Endothelial cell of umbilical vein (primary cell): ENCODE results near the gene FRK. TPM values are rescaled to one million over a fixed set of nuclear protein-coding genes. Genes with fewer than 3 reads are reported as not detected.

Experiments used
- BruUV-seq: library from RNA; stranded (reverse); fragments of 400-500 nt; replicated peaks from 2 replicates; lab custom pipeline; 2021; lab: Mats Ljungman, UMichigan
- CTCF ChIA-PET: fragments of 300-600, 350-600 bp; sonication (Branson Sonifier 250); formaldehyde crosslinking; loops from one replicate; lab custom pipeline; 2021; ENCODE audit warnings: antibody characterized with exemption, inconsistent platforms; lab: Charles Lee
- POLR2A ChIA-PET: fragments of 300-600, 350-600 bp; sonication (Branson Sonifier 250); formaldehyde crosslinking; loops from one replicate; lab custom pipeline; 2021; ENCODE audit warnings: antibody characterized with exemption, inconsistent platforms; lab: Charles Lee
- DNase-seq: peaks from one replicate; pipeline ENCODE4 v3.0.0-alpha.2; 2011; ENCODE audit warnings: low read depth, low spot score
- FAIRE-seq: peaks from 2 replicates; lab custom pipeline; 2011; peaks lifted over from hg19 to GRCh38; lab: Jason Lieb, UNC
- H2AFZ ChIP-seq: 2 replicates; pipeline ENCODE4 v1.6.0; 2012; ENCODE audit warnings: low read depth, low read length, control low read depth, inconsistent platforms
- H3K27ac ChIP-seq: 2 replicates; pipeline ENCODE4 v1.5.1; 2011; ENCODE audit warnings: low read depth, mild to moderate bottlenecking, control low read depth, low read length, moderate library complexity; ENCODE audit not compliant: insufficient read depth
- H3K27me3 ChIP-seq, 2 experiments: 2 replicates each; pipeline versions ENCODE4 v1.6.0 to v1.6.1; 2011; ENCODE audit warnings: low read length in 2 of 2, mixed read lengths in 1 of 2; ENCODE audit not compliant: control insufficient read depth in 2 of 2, insufficient read depth in 2 of 2
- H3K36me3 ChIP-seq, 2 experiments: 2 replicates in 1 of 2; 3 replicates in 1 of 2; pipeline ENCODE4 v1.5.1; 2011; ENCODE audit warnings: low read length in 2 of 2, mild to moderate bottlenecking in 1 of 2, moderate library complexity in 1 of 2; ENCODE audit not compliant: control insufficient read depth in 2 of 2, insufficient read depth in 2 of 2; ENCODE audit errors: extremely low read depth in 1 of 2
- H3K4me1 ChIP-seq: 3 replicates; pipeline ENCODE4 v1.5.1; 2011; ENCODE audit warnings: mild to moderate bottlenecking, low read length; ENCODE audit not compliant: control insufficient read depth, insufficient read depth; ENCODE audit errors: extremely low read depth
- H3K4me2 ChIP-seq: 2 replicates; pipeline ENCODE4 v1.6.1; 2011; ENCODE audit warnings: low read length, control low read depth, mixed read lengths; ENCODE audit not compliant: insufficient read depth
- H3K4me3 ChIP-seq, 3 experiments: fragments of 200-600 bp in 1 of 3; sonication (generic), shearing (Covaris generic) in 1 of 3; replicated peaks in 1 of 3; 2 replicates each; pipeline ENCODE4 v1.5.1; 2011 to 2016; ENCODE audit warnings: control low read depth in 3 of 3, low read length in 3 of 3, mild to moderate bottlenecking in 2 of 3, inconsistent platforms in 1 of 3, low read depth in 1 of 3, moderate library complexity in 1 of 3; ENCODE audit not compliant: insufficient read depth in 1 of 3
- H3K79me2 ChIP-seq: 2 replicates; pipeline ENCODE4 v1.6.0; 2012; ENCODE audit warnings: low read length, inconsistent platforms; ENCODE audit not compliant: control insufficient read depth, insufficient read depth
- H3K9ac ChIP-seq: replicated peaks from 2 replicates; pipeline ENCODE3; 2011; ENCODE audit warnings: low read length, control low read depth; ENCODE audit not compliant: insufficient read depth; ENCODE audit errors: extremely low read depth
- H3K9me1 ChIP-seq: replicated peaks from 3 replicates; pipeline ENCODE4 v1.6.0; 2011; ENCODE audit warnings: mild to moderate bottlenecking, low read length; ENCODE audit not compliant: control insufficient read depth, insufficient read depth; ENCODE audit errors: extremely low read depth
- H3K9me3 ChIP-seq: replicated peaks from 2 replicates; pipeline ENCODE4 v1.5.1; 2012; ENCODE audit warnings: low read length, inconsistent platforms; ENCODE audit not compliant: control insufficient read depth, insufficient read depth
- H4K20me1 ChIP-seq: replicated peaks from 2 replicates; pipeline ENCODE3; 2011; ENCODE audit warnings: mild to moderate bottlenecking, low read length; ENCODE audit not compliant: control insufficient read depth, insufficient read depth; ENCODE audit errors: extremely low read depth
- EZH2 ChIP-seq: IDR thresholded peaks from 2 replicates; pipeline ENCODE4 v1.6.1; 2012; ENCODE audit warnings: borderline replicate concordance, low read depth, mild to moderate bottlenecking, moderate library complexity, low read length, inconsistent platforms; ENCODE audit not compliant: severe bottlenecking
- FOS ChIP-seq: IDR thresholded peaks from 2 replicates; pipeline ENCODE4 v1.6.1; 2011; ENCODE audit warnings: mild to moderate bottlenecking, low read length, moderate library complexity, borderline replicate concordance; ENCODE audit not compliant: insufficient read depth
- GATA2 ChIP-seq: IDR thresholded peaks from 2 replicates; pipeline ENCODE4 v1.7.0; 2011; ENCODE audit warnings: low read depth, mild to moderate bottlenecking, moderate library complexity, mixed read lengths, low read length; ENCODE audit not compliant: insufficient read length, insufficient read depth
- JUN ChIP-seq: IDR thresholded peaks from 2 replicates; pipeline ENCODE4 v1.6.1; 2011; ENCODE audit warnings: borderline replicate concordance, low read depth; ENCODE audit not compliant: insufficient read length, insufficient read depth
- MYC ChIP-seq: IDR thresholded peaks from one replicate; pipeline ENCODE4 v1.6.1; 2011; ENCODE audit warnings: mild to moderate bottlenecking, low read depth, low read length
- POLR2A ChIP-seq: IDR thresholded peaks from 2 replicates; pipeline ENCODE4 v1.6.1; 2012; ENCODE audit warnings: low read depth, mild to moderate bottlenecking, control low read depth, low read length
- POLR2AphosphoS5 ChIP-seq: IDR thresholded peaks from 2 replicates; pipeline ENCODE4 v1.6.1; 2012; ENCODE audit warnings: low read depth, mild to moderate bottlenecking, control low read depth, low read length, moderate library complexity; ENCODE audit not compliant: insufficient read depth
- dilution Hi-C: fragments of 300-500 bp; cut with MboI; formaldehyde crosslinking; loops from one replicate; pipeline ENCODE4 v1.15.0; 2019; ENCODE audit warnings: low sequenced_read_pairs; ENCODE audit not compliant: extremely low pct_ligation_motif_present
- intact Hi-C: fragments of 100-400 bp; cut with micrococcal nuclease; formaldehyde crosslinking; loops from one replicate; pipeline ENCODE4 v1.10.0; 2022
- polyA plus RNA-seq, 4 experiments: library from polyadenylated mRNA; depleted of rRNA in 3 of 4; stranded (reverse) in 3 of 4; unstranded in 1 of 4; fragments of >200 nt; gene quantifications; 2 replicates each; pipeline versions ENCODE4 v1.2.1 to v1.2.3, GENCODE V29; 2011 to 2012; ENCODE audit warnings: missing spikeins in 1 of 4
- total RNA-seq: library from RNA; stranded (reverse); gene quantifications from 2 replicates; pipeline ENCODE4 v1.2.3, GENCODE V29; 2021
- TF ChIP-seq, protein P1 (sequence below), 2 donors: IDR thresholded peaks; 1 replicate in 1 of 2; 2 replicates in 1 of 2; pipeline ENCODE4 v1.5.1; 2011; ENCODE audit warnings: low read length in 2 of 2, mild to moderate bottlenecking in 2 of 2, moderate library complexity in 2 of 2, control low read depth in 1 of 2, inconsistent platforms in 1 of 2, low read depth in 1 of 2; ENCODE audit not compliant: insufficient read depth in 1 of 2; ENCODE audit errors: extremely low read depth in 1 of 2
- TF ChIP-seq, protein P2 (sequence below): IDR thresholded peaks from 2 replicates; pipeline ENCODE4 v1.6.1; 2011; ENCODE audit not compliant: insufficient read depth, insufficient read length

FRK gene
- total and polyA plus RNA-seq, 2 donors (not counting 3 experiments of a cell fraction or from before 2014, with no cell fraction given) = 0.01 TPM; not detected in 1

DNA sequence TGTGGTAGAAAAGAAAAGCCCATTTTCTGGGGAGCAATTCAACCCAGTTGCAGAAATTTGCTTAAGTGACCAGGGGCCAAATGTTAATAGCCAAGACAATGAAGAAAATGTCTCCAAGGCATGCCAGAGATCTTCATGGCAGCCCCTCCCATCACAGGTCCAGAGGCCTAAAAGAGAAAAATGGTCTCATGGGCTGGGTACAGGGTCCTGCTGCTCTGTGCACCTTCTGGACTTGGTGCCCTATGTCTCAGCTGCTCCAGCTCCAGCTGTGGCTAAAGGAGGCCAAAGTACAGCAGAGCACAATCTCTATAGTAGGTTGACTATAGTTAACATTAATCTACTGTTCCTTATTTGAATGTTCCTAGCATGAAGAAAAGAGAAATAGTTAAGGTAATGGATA lies 44.7 kb downstream of the FRK start:
- dilution Hi-C loops = no loop called here
- no TSS peak for BruUV-seq
- H3K4me3 ChIP-seq = no peak overlapping the region
- H3K9me3 ChIP-seq = no peaks in the 10 kb centered on the region
- H3K27ac ChIP-seq = no peak overlapping the region
- H4K20me1 ChIP-seq = no peaks in the 10 kb centered on the region
- intact Hi-C loops = loop anchor here (10.0 kb wide), 1 partner anchor 169 kb away; no protein-coding TSS in a partner anchor
- no peak for DNase-seq
- H3K27me3 ChIP-seq = no peaks in the 10 kb centered on the region
- POLR2A ChIA-PET = no interaction called here
- H3K4me1 ChIP-seq = peaks cover 4% of the 10 kb centered on the region
- H3K36me3 ChIP-seq = no peaks in the 10 kb centered on the region
- CTCF ChIA-PET = interaction anchor here (2.4 kb wide), 1 partner anchor 81 kb away, joined by 13 read pairs; no protein-coding TSS in a partner anchor
- TF ChIP-seq JUN (no peak), GATA2 (no peak), POLR2AphosphoS5 (no peak), POLR2A (no peak), EZH2 (no peak), MYC (no peak), FOS (no peak)
- TF ChIP-seq, protein P1, sequence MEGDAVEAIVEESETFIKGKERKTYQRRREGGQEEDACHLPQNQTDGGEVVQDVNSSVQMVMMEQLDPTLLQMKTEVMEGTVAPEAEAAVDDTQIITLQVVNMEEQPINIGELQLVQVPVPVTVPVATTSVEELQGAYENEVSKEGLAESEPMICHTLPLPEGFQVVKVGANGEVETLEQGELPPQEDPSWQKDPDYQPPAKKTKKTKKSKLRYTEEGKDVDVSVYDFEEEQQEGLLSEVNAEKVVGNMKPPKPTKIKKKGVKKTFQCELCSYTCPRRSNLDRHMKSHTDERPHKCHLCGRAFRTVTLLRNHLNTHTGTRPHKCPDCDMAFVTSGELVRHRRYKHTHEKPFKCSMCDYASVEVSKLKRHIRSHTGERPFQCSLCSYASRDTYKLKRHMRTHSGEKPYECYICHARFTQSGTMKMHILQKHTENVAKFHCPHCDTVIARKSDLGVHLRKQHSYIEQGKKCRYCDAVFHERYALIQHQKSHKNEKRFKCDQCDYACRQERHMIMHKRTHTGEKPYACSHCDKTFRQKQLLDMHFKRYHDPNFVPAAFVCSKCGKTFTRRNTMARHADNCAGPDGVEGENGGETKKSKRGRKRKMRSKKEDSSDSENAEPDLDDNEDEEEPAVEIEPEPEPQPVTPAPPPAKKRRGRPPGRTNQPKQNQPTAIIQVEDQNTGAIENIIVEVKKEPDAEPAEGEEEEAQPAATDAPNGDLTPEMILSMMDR (IDR thresholded peaks at IDR 0.05; ENCODE audit: extremely low read depth in 1 of 2, insufficient read depth in 1 of 2, low read depth in 1 of 2, low read length in 2 of 2) = no peak
- TF ChIP-seq, protein P2, sequence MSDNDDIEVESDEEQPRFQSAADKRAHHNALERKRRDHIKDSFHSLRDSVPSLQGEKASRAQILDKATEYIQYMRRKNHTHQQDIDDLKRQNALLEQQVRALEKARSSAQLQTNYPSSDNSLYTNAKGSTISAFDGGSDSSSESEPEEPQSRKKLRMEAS = no peak
- no peak overlapping the region for H2AFZ ChIP-seq
- FAIRE-seq = no peak
- H3K79me2 ChIP-seq = no peaks in the 10 kb centered on the region
- no peaks in the 10 kb centered on the region for H3K9me1 ChIP-seq
- H3K9ac ChIP-seq = no peak overlapping the region
- no peak overlapping the region for H3K4me2 ChIP-seq
